HCT116 (cell line): ENCODE results near the gene ATF7. TPM values are rescaled to one million over a fixed set of nuclear protein-coding genes. Genes with fewer than 3 reads are reported as not detected.

ENCODE experiments used
- ATAC-seq: fragments of 200-7000 bp; cut with Tn5 transposase; 2 replicates; pipeline ENCODE4 v1.9.1; 2020; ENCODE audit warnings: mild to moderate bottlenecking, moderate library complexity
- BruUV-seq: library from RNA; stranded (reverse); fragments of 400-500 nt; replicated peaks from 2 replicates; lab custom pipeline; 2021; lab: Mats Ljungman, UMichigan
- CTCF ChIA-PET: fragments of 300-600 bp; sonication (Branson Sonifier 250); formaldehyde crosslinking; loops from one replicate; lab custom pipeline; 2021; ENCODE audit warnings: antibody characterized with exemption; lab: Charles Lee
- POLR2A ChIA-PET: fragments of 300-600, 350-600 bp; sonication (Branson Sonifier 250); formaldehyde crosslinking; loops from one replicate; lab custom pipeline; 2021; ENCODE audit warnings: antibody characterized with exemption; lab: Charles Lee
- RAD21 ChIA-PET, 2 experiments: fragments of 300-600 bp; sonication (Branson Sonifier 250); formaldehyde crosslinking; loops; one replicate each; lab custom pipeline; 2023; ENCODE audit warnings: low total read pairs in 2 of 2; ENCODE audit not compliant: uncharacterized antibody in 2 of 2, unreplicated experiment in 2 of 2, low non-redundant PET in 1 of 2; lab: Charles Lee
- DNase-seq: peaks from one replicate; pipeline ENCODE4 v3.0.0-alpha.2; 2010; ENCODE audit warnings: low read depth, low spot score
- H2AFZ ChIP-seq: fragments of 200-600 bp; shearing (Covaris generic), sonication (generic); 2 replicates; pipeline ENCODE4 v1.6.1; 2017; ENCODE audit warnings: low read depth, mixed run types, mixed read lengths, antibody characterized with exemption, low read length; ENCODE audit not compliant: poor library complexity, severe bottlenecking
- H3K27ac ChIP-seq: 2 replicates; pipeline ENCODE4 v1.5.1; 2012; ENCODE audit warnings: low read depth, low read length
- H3K27me3 ChIP-seq: fragments of 200-600 bp; sonication (generic); 2 replicates; pipeline ENCODE4 v1.6.1; 2016; ENCODE audit warnings: mixed run types, low read length, mixed read lengths; ENCODE audit not compliant: insufficient read depth
- H3K36me3 ChIP-seq, 2 experiments: fragments of 200-500 bp in 1 of 2; fragments of 200-600 bp in 1 of 2; sonication (Bioruptor generic) in 1 of 2; sonication (generic) in 1 of 2; 2 replicates each; pipeline versions ENCODE4 v1.5.1 to v1.6.1; 2014 to 2016; ENCODE audit warnings: low read length in 2 of 2, inconsistent platforms in 1 of 2, mixed read lengths in 1 of 2, mixed run types in 1 of 2; ENCODE audit not compliant: insufficient read depth in 2 of 2, control insufficient read depth in 1 of 2
- H3K4me1 ChIP-seq, 2 experiments: fragments of 200-600 bp in 1 of 2; sonication (generic) in 1 of 2; 2 replicates each; pipeline versions ENCODE4 v1.5.1 to v1.6.1; 2012 to 2017; ENCODE audit warnings: low read length in 2 of 2, inconsistent platforms in 1 of 2, mild to moderate bottlenecking in 1 of 2, mixed read lengths in 1 of 2, mixed run types in 1 of 2, moderate library complexity in 1 of 2; ENCODE audit not compliant: insufficient read depth in 2 of 2, control insufficient read depth in 1 of 2
- H3K4me2 ChIP-seq: fragments of 200-600 bp; sonication (generic); 2 replicates; pipeline ENCODE4 v1.6.1; 2017; ENCODE audit warnings: mixed run types, low read length, mixed read lengths
- H3K4me3 ChIP-seq, 2 experiments: fragments of 200-600 bp in 1 of 2; sonication (generic) in 1 of 2; replicated peaks in 1 of 2; 2 replicates each; pipeline ENCODE4 v1.5.1; 2011 to 2016; ENCODE audit warnings: low read length in 2 of 2, control low read depth in 1 of 2, low read depth in 1 of 2, mild to moderate bottlenecking in 1 of 2, mixed read lengths in 1 of 2, mixed run types in 1 of 2
- H3K79me2 ChIP-seq: fragments of 200-600 bp; sonication (generic); 2 replicates; pipeline ENCODE4 v1.6.1; 2017; ENCODE audit warnings: mild to moderate bottlenecking, mixed run types, low read length, moderate library complexity, mixed read lengths; ENCODE audit not compliant: insufficient read depth
- H3K9ac ChIP-seq: fragments of 200-600 bp; sonication (generic); 2 replicates; pipeline ENCODE4 v1.6.1; 2016; ENCODE audit warnings: low read length, mixed read lengths
- H3K9me2 ChIP-seq: fragments of 200-600 bp; sonication (generic), shearing (Covaris generic); 2 replicates; pipeline ENCODE4 v1.6.1; 2017; ENCODE audit warnings: mixed run types, mild to moderate bottlenecking, moderate library complexity; ENCODE audit not compliant: insufficient read depth
- H3K9me3 ChIP-seq, 2 experiments: fragments of 200-500 bp in 1 of 2; fragments of 200-600 bp in 1 of 2; sonication (Bioruptor generic) in 1 of 2; sonication (generic) in 1 of 2; 2 replicates each; pipeline ENCODE4 v1.6.1; 2014 to 2017; ENCODE audit warnings: low read length in 2 of 2, mixed read lengths in 2 of 2, inconsistent platforms in 1 of 2, low read depth in 1 of 2, mild to moderate bottlenecking in 1 of 2, mixed run types in 1 of 2, moderate library complexity in 1 of 2; ENCODE audit not compliant: control insufficient read depth in 1 of 2, insufficient read depth in 1 of 2
- H4K20me1 ChIP-seq: fragments of 200-600 bp; sonication (generic), shearing (Covaris generic); 2 replicates; pipeline ENCODE4 v1.6.1; 2017; ENCODE audit warnings: mixed run types, mild to moderate bottlenecking, moderate library complexity; ENCODE audit not compliant: insufficient read depth
- CEBPB ChIP-seq: IDR thresholded peaks from 2 replicates; pipeline ENCODE4 v1.6.1; 2012; ENCODE audit warnings: low read depth
- ELF1 ChIP-seq: IDR thresholded peaks from 2 replicates; pipeline ENCODE4 v1.6.1; 2012; ENCODE audit warnings: low read depth, borderline replicate concordance
- EZH2phosphoT487 ChIP-seq: fragments of 200-600 bp; IDR thresholded peaks from 2 replicates; pipeline ENCODE4 v1.6.1; 2018; ENCODE audit warnings: antibody characterized with exemption, borderline replicate concordance
- FOSL1 ChIP-seq: IDR thresholded peaks from 2 replicates; pipeline ENCODE4 v1.6.1; 2012; ENCODE audit warnings: low read depth
- JUND ChIP-seq: IDR thresholded peaks from 2 replicates; pipeline ENCODE4 v1.6.1; 2012
- POLR2A ChIP-seq: IDR thresholded peaks from 2 replicates; pipeline ENCODE4 v1.7.0; 2011; ENCODE audit warnings: borderline replicate concordance; ENCODE audit not compliant: insufficient read depth, insufficient read length; ENCODE audit errors: extremely low read depth
- RAD21 ChIP-seq: IDR thresholded peaks from 2 replicates; pipeline ENCODE4 v1.6.1; 2012; ENCODE audit warnings: low read depth, mild to moderate bottlenecking
- REST ChIP-seq: IDR thresholded peaks from 2 replicates; pipeline ENCODE4 v1.6.1; 2012; ENCODE audit warnings: low read depth
- SIN3A ChIP-seq: IDR thresholded peaks from 2 replicates; pipeline ENCODE4 v1.6.1; 2012; ENCODE audit warnings: low read depth
- SP1 ChIP-seq: IDR thresholded peaks from 2 replicates; pipeline ENCODE4 v1.6.1; 2012; ENCODE audit warnings: low read depth
- SRF ChIP-seq: IDR thresholded peaks from 2 replicates; pipeline ENCODE4 v1.6.1; 2012; ENCODE audit warnings: low read depth
- YY1 ChIP-seq: IDR thresholded peaks from 2 replicates; pipeline ENCODE4 v1.6.1; 2011; ENCODE audit warnings: low read length, low read depth, moderate library complexity, mild to moderate bottlenecking; ENCODE audit not compliant: insufficient replicate concordance; ENCODE audit errors: extremely low read depth
- ZFX ChIP-seq: fragments of 450-650 bp; IDR thresholded peaks from 2 replicates; pipeline ENCODE4 v1.6.1; 2017
- ZNF274 ChIP-seq: fragments of 200-500 bp; sonication (Bioruptor generic); IDR thresholded peaks from 2 replicates; pipeline ENCODE4 v1.6.1; 2014; ENCODE audit warnings: mild to moderate bottlenecking, low read depth, low read length, inconsistent platforms
- intact Hi-C: fragments of 100-400 bp; cut with micrococcal nuclease; formaldehyde crosslinking; loops from 2 replicates; pipeline ENCODE4 v1.10.0; 2022
- total RNA-seq: library from RNA; stranded (reverse); gene quantifications from one replicate; pipeline ENCODE4 v1.2.1, GENCODE V29; 2021; ENCODE audit not compliant: unreplicated experiment
- TF ChIP-seq, protein P1 (sequence below), 3 experiments: fragments of 200-600 bp in 1 of 3; sonication (generic) in 1 of 3; IDR thresholded peaks in 2 of 3; conservative IDR thresholded peaks in 1 of 3; 2 replicates each; pipeline ENCODE4 v1.5.1; 2012 to 2017; ENCODE audit warnings: low read depth in 2 of 3, low read length in 2 of 3, antibody characterized with exemption in 1 of 3, borderline replicate concordance in 1 of 3, control low read depth in 1 of 3, mild to moderate bottlenecking in 1 of 3, mixed read lengths in 1 of 3, mixed run types in 1 of 3, moderate library complexity in 1 of 3; ENCODE audit not compliant: insufficient read depth in 1 of 3

The ATF7 gene
- total RNA-seq, 1 experiment from 2014 or later, result 24.0 TPM

DNA sequence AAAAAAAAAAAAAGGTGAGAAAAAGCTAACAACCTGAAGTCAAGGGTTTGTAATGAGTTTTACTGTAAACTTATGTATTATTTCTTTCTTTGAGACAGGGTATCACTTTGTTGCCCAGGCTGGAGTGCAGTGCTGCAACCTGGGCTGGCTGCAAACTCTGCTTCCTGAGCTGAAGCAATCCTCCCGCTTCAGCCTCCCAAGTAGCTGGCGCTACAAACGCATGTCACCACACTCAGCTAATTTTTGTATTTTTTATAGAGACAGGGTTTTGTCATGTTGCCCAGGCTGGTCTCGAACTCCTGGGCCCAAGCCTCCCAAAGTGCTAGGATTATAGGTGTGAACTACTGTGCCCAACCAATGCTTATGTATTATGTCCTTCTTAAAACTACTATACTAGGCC is 9.2 kb downstream of the ATF7 start:
- Histone ChIP-seq H3K4me1 (no peaks in the 10 kb centered on the region), H3K27me3 (no peaks in the 10 kb centered on the region), H3K4me2 (no peak overlapping the region), H3K4me3 (no peak overlapping the region), H4K20me1 (peaks cover 4% of the 10 kb centered on the region; the same call in 1 of the 2 replicates), H3K79me2 (peaks cover 52% of the 10 kb centered on the region), H3K9me3 (no peaks in the 10 kb centered on the region), H3K9ac (no peak overlapping the region), H2AFZ (no peak overlapping the region), H3K36me3 (no peaks in the 10 kb centered on the region; a peak in 1 of 4 replicates), H3K27ac (no peak overlapping the region), H3K9me2 (no peaks in the 10 kb centered on the region)
- ChIA-PET POLR2A (no interaction called here), RAD21 (no interaction called here), CTCF (no interaction called here)
- BruUV-seq, result no TSS peak
- no peak for ATAC-seq
- no peak for DNase-seq
- intact Hi-C loops, result no loop called here
- TF ChIP-seq ZNF274, result no peak
- no peak for TF ChIP-seq ELF1
- no peak for TF ChIP-seq SIN3A
- TF ChIP-seq JUND, result no peak
- TF ChIP-seq ZFX, result no peak
- TF ChIP-seq, protein P1, sequence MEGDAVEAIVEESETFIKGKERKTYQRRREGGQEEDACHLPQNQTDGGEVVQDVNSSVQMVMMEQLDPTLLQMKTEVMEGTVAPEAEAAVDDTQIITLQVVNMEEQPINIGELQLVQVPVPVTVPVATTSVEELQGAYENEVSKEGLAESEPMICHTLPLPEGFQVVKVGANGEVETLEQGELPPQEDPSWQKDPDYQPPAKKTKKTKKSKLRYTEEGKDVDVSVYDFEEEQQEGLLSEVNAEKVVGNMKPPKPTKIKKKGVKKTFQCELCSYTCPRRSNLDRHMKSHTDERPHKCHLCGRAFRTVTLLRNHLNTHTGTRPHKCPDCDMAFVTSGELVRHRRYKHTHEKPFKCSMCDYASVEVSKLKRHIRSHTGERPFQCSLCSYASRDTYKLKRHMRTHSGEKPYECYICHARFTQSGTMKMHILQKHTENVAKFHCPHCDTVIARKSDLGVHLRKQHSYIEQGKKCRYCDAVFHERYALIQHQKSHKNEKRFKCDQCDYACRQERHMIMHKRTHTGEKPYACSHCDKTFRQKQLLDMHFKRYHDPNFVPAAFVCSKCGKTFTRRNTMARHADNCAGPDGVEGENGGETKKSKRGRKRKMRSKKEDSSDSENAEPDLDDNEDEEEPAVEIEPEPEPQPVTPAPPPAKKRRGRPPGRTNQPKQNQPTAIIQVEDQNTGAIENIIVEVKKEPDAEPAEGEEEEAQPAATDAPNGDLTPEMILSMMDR (IDR thresholded peaks at IDR 0.05 in 2 of 3, conservative IDR thresholded peaks at IDR 0.05 in 1 of 3; ENCODE audit: borderline replicate concordance in 1 of 3, insufficient read depth in 1 of 3, low read depth in 2 of 3, low read length in 2 of 3), result no peak
- no peak for TF ChIP-seq RAD21
- TF ChIP-seq SP1, result no peak
- TF ChIP-seq REST, result no peak
- no peak for TF ChIP-seq CEBPB
- no peak for TF ChIP-seq SRF
- TF ChIP-seq EZH2phosphoT487, result no peak
- TF ChIP-seq FOSL1, result no peak
- no peak for TF ChIP-seq POLR2A
- TF ChIP-seq YY1, result no peak
